GM12865 (cell line): Measurements from ENCODE around the gene PROSER3.

Experiments used
- DNase-seq: peaks from one replicate; pipeline ENCODE4 v3.0.0; 2010; ENCODE audit warnings: low read depth
- H3K4me3 ChIP-seq: 2 replicates; pipeline ENCODE4 v1.5.1; 2011; ENCODE audit warnings: mild to moderate bottlenecking, low read depth, low read length, control low read depth
- CTCF ChIP-seq: IDR thresholded peaks from 2 replicates; pipeline ENCODE4 v1.5.1; 2011; ENCODE audit warnings: low read length, control low read depth, low read depth, inconsistent platforms; ENCODE audit not compliant: insufficient read depth; ENCODE audit errors: missing control alignments

The PROSER3 gene

DNA sequence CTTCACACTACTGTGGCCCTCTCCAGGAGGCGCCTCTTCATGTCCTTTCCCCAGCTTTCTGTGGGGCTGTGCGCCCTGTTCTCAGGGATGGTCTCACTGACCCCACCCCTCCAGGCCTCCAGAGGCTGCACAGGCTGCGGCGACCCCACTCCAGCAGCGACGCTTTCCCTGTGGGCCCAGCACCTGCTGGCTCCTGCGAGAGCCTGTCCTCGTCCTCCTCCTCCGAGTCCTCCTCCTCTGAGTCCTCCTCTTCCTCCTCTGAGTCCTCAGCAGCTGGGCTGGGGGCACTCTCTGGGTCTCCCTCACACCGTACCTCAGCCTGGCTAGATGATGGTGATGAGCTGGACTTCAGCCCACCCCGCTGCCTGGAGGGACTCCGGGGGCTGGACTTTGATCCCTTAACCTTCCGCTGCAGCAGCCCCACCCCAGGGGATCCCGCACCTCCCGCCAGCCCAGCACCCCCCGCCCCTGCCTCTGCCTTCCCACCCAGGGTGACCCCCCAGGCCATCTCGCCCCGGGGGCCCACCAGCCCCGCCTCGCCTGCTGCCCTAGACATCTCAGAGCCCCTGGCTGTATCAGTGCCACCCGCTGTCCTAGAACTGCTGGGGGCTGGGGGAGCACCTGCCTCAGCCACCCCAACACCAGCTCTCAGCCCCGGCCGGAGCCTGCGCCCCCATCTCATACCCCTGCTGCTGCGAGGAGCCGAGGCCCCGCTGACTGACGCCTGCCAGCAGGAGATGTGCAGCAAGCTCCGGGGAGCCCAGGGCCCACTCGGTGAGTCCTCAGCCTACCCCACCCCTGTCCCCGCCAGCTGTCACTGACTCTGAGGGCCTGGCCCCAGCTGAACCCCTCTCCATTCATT is 28.6 kb downstream of the PROSER3 start:
- H3K4me3 ChIP-seq: no peak overlapping the region
- no peak for TF ChIP-seq CTCF
- DNase-seq: no peak

- TF ChIP-seq CTCF: no peak
- no peak for DNase-seq
- H3K4me3 ChIP-seq: no peak overlapping the region
Observed at GRCh38 chr19:35787227-35787799, 29.3 kb downstream of the PROSER3 start.

GRCh38 chr19:35788205-35788960 is 30.4 kb downstream of the PROSER3 start:
- no peak for DNase-seq
- no peak for TF ChIP-seq CTCF
- no peak overlapping the region for H3K4me3 ChIP-seq

DNA sequence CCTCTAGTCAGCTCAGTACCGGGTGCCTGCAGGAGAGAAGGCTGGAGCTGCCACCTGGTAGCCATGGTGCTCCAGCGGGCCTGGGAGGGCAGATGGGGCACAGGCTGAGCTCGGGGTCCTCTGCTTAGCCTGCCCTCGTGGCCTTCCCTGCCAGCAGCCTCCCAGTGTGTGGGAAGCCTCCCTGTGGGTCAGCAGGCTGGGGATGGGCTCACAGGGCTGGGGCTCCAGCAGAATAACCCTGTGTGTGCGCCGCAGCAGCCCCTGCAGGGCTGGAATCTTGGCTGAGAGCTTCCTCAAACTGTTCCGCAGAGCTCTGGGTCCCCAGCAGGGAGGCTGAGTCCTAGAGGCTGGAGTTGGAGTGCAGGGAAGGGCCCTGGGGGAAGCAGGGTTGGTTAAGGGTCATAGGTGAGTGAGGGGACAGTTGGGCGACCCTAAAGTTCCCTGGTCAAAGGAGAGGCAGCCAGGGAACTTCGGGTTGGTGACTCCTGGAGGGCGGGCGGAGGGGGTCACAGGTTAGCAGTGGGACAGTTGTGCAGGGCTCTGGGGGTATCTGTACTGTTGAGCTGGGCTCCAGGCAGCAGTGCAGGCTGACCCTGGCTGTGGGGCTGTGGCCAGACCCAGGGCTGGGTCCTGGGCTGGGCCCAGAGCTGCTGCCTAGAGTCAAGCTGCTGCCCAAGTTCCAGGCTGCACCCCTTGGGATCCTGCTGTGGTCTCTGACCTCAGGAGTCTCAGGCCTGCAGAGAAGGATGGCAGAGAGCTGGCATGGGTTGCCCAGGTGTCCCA is 31.4 kb downstream of the PROSER3 start:
- no peak for DNase-seq
- H3K4me3 ChIP-seq: no peak overlapping the region
- no peak for TF ChIP-seq CTCF

DNA sequence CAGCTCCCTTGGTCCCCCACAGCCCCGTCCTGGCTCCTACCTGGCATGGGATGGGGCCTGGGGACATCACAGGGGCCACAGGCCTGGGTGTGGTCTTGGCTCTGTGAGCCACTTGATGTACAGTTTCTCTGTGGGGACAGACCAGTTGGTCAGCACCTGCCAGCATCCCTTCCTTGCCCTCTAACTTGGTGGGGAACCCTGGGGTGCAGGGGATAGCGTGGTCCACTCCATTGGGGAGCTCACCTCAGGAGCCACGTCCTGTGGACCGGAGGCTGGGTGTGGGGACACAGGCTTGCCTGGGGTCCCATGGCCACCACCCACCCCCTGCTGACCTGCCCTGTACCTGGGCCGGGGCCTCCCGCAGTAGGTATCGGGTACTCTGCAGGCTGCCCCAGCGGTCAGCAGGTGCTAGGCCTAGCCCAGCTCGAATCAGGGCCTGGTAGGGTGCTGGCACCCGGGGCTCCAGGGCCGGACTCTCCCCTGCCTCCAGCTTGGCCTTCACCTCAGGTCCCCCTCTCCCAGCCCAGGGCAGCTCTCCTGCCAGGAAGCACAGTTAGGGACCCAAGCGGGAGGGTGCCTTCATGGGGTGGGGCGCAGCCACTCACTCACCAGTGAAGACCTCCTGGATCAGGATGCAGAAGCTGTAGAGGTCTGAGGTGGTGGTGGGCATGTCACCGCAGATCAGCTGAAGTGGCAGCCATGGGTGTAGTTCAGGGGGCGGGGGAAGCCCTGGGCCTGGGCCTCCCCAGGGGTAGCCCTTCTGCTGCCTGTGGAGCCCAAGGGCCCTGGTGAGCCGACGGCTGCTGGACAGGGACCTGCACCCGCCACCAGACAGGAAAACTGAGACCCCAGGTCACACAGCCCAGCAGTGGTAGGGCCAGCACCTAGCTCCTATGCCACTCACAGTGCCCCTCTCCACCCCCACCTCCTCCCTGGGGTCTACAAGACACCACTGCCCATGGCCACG is 32.3 kb downstream of the PROSER3 start:
- DNase-seq: no peak
- no peak overlapping the region for H3K4me3 ChIP-seq
- TF ChIP-seq CTCF: no peak
